ENCODE measurements around the gene ZSWIM5. TPM values are rescaled to one million over a fixed set of nuclear protein-coding genes. Genes with fewer than 3 reads are reported as not detected.
A peak's percentile ranks its signal among the peaks of the same experiment; 100 is the strongest.

ZSWIM5 gene
- total and polyA plus RNA-seq, 9 of the 15 experiments (the other 6 are each of a cell fraction or from before 2014, with no cell fraction given) = under 0.01 to 0.07 (median 0.03) TPM; not detected in 3

DNA sequence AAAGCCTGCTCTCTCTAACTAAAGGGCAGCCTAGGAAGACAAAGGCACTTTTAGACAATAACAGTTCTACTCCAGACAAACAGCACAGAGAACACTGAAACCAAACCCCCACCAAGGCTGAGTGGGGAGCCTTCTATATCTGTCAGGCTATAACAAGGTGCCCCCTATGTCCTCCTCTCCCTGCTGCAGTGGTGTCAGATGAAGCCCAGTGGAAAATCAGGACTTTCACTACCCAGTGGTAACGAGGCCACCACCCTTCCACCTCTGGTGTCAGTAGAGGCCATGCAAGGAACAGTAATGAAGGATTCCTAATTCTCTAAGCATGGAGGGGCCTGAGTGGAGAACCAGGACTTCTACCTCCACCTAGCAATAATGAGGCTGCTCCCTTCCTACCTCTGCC is 83.7 kb downstream of the ZSWIM5 start:
- no peak overlapping the region for H3K9ac ChIP-seq (ENCODE audit: insufficient read depth in 1 of 2, low read depth in 2 of 2, low read length in 2 of 2)
- H4K20me1 ChIP-seq (replicated peaks; ENCODE audit: control insufficient read depth, insufficient read depth, low read length) = no peaks in the 10 kb centered on the region
- DNase-seq (ENCODE audit: extremely low read depth in 1 of 4, low spot score in 3 of 4) (no peak), FAIRE-seq (no peak), ATAC-seq (no peak)
- H3K9me1 ChIP-seq (ENCODE audit: control insufficient read depth, insufficient read depth, low read length) = no peaks in the 10 kb centered on the region
- no peaks in the 10 kb centered on the region for H3K79me2 ChIP-seq (ENCODE audit: control insufficient read depth, insufficient read depth, low read length)
- WGBS (ENCODE audit: insufficient coverage, low coverage, missing lambda C conversion rate) = 0% methylated on average over 1 of the region's 1 CpG
- no peak overlapping the region for H2AFZ ChIP-seq (ENCODE audit: low read depth, low read length)
- no peaks in the 10 kb centered on the region for H3K9me3 ChIP-seq (replicated peaks; ENCODE audit: control insufficient read depth, insufficient read depth, low read depth, low read length)
- BruUV-seq (replicated peaks) = no TSS peak
- ChIA-PET CTCF (ENCODE audit: low intra/inter-chr PET ratio) (no interaction called here), POLR2A (interaction anchor here (0.6 kb wide), 1 partner anchor 508 kb away, joined by 3 read pairs; no protein-coding TSS in a partner anchor)
- H3K4me1 ChIP-seq (replicated peaks in 1 of 2; ENCODE audit: control insufficient read depth in 2 of 2, insufficient read depth in 2 of 2, low read length in 2 of 2) = no peaks in the 10 kb centered on the region
- no peak overlapping the region for H3K4me3 ChIP-seq
- H3K36me3 ChIP-seq (ENCODE audit: control insufficient read depth, insufficient read depth, low read length) = no peaks in the 10 kb centered on the region
- H3K27me3 ChIP-seq (ENCODE audit: control insufficient read depth in 2 of 2, insufficient read depth in 2 of 2, low read length in 2 of 2) = peaks cover 4 to 9% of the 10 kb centered on the region in 2 experiments; a peak in 4 of 5 replicates
- no peak overlapping the region for H3K4me2 ChIP-seq (ENCODE audit: insufficient read depth, low read length)
- TF ChIP-seq CBX8 (IDR thresholded peaks at IDR 0.05; ENCODE audit: borderline replicate concordance, extremely low read depth, low read depth, low read length, poor library complexity, severe bottlenecking) = peak; percentile 9
- TF ChIP-seq CREBBP (IDR thresholded peaks at IDR 0.05; ENCODE audit: low read depth, low read length) = no peak
- in situ Hi-C loops (cut with MboI) = no loop called here
- intact Hi-C loops (cut with micrococcal nuclease) = no loop called here
- no peak overlapping the region for H3K27ac ChIP-seq (ENCODE audit: extremely low read depth, low read depth, low read length)

DNA sequence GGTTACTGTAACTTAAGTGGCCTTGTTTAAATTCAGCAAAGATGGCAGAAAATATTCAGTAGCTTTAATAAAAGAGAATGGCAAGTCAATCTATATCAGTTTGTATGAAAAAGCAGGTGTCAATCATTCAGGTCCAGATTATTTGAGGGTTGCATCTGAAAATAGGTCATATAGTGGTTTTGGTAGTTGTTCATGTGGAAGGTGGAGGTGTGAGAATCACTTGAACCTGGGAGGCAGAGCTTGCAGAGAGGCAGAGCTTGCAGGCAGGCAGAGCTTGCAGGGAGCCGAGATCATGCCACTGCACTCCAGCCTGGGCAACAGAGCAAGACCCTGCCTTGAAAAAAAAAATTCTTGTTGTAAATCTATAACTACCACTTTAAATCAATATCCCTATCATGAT is 88.6 kb downstream of the ZSWIM5 start:
- H3K9me1 ChIP-seq (ENCODE audit: control insufficient read depth, insufficient read depth, low read length) = no peaks in the 10 kb centered on the region
- H3K36me3 ChIP-seq (ENCODE audit: control insufficient read depth, insufficient read depth, low read length) = no peaks in the 10 kb centered on the region
- DNase-seq (ENCODE audit: extremely low read depth in 1 of 4, low spot score in 3 of 4) (no peak), ATAC-seq (no peak), FAIRE-seq (peak; percentile 6)
- H3K4me2 ChIP-seq (ENCODE audit: insufficient read depth, low read length) = no peak overlapping the region
- TF ChIP-seq, protein P1, sequence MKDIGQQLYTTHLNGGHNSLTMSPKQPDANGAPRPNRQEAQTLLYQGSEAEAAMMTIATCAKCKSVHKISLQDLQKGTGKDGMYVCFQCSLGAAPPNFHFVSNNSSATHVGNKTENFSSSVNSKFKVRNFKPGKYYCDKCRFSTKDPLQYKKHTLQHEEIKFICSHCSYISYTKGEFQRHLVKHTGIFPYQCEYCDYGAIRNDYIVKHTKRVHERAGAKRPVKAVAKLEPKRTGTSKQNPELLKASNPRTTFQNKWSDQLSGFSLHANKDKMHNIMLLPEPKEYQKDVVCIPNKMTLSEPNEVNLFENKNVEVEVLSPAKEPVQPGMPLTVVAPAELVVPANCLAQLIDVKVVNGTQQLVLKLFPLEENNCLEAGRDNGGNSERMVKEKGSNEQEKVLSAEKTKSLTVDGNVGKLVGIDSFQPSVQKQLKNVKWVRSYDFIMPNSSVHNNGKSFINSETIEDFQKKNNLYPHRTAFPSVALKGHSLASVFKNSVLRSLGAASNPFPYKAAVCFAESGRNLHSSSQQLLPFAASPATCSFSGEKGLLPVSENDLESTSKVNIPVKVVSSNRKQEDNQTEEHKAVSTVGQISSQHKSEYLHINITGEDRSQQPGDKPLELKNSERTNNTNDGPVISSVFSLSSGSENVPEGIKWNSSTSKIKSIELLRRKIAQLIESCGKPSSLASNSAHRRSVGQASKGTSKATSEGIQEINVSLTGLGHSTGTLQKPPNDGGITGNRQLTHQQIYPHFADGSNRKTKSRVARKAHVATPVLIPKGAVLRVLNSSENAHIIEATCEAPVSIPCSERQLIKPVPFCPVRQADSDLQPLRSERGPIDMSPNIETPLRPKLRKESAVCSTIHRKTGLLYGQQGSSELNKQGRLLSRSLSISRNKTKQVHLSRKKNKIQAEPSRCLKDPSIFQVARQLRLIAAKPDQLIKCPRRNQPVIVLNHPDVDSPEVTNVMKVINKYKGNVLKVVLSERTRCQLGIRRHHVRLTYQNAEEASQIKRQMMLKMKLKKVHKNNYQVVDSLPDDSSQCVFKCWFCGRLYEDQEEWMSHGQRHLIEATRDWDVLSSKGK (CRISPR knock-in tag; IDR thresholded peaks at IDR 0.05) = no peak
- TF ChIP-seq, protein P2, sequence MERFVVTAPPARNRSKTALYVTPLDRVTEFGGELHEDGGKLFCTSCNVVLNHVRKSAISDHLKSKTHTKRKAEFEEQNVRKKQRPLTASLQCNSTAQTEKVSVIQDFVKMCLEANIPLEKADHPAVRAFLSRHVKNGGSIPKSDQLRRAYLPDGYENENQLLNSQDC (CRISPR knock-in tag; IDR thresholded peaks at IDR 0.05) = no peak
- TF ChIP-seq, protein P3, sequence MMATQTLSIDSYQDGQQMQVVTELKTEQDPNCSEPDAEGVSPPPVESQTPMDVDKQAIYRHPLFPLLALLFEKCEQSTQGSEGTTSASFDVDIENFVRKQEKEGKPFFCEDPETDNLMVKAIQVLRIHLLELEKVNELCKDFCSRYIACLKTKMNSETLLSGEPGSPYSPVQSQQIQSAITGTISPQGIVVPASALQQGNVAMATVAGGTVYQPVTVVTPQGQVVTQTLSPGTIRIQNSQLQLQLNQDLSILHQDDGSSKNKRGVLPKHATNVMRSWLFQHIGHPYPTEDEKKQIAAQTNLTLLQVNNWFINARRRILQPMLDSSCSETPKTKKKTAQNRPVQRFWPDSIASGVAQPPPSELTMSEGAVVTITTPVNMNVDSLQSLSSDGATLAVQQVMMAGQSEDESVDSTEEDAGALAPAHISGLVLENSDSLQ (IDR thresholded peaks at IDR 0.05) = peak; percentile 51
- TF ChIP-seq ZNF232 (CRISPR knock-in tag; IDR thresholded peaks at IDR 0.05) = no peak
- H3K79me2 ChIP-seq (ENCODE audit: control insufficient read depth, insufficient read depth, low read length) = no peaks in the 10 kb centered on the region
- no peak overlapping the region for H3K9ac ChIP-seq (ENCODE audit: insufficient read depth in 1 of 2, low read depth in 2 of 2, low read length in 2 of 2)
- in situ Hi-C loops (cut with MboI) (no loop called here), intact Hi-C loops (cut with micrococcal nuclease) (no loop called here)
- H2AFZ ChIP-seq (ENCODE audit: low read depth, low read length) = no peak overlapping the region
- 0% methylated on average over 1 of the region's 1 CpG for WGBS (ENCODE audit: insufficient coverage, low coverage, missing lambda C conversion rate)
- H4K20me1 ChIP-seq (replicated peaks; ENCODE audit: control insufficient read depth, insufficient read depth, low read length) = no peaks in the 10 kb centered on the region
- no TSS peak for BruUV-seq (replicated peaks)
- H3K27me3 ChIP-seq (ENCODE audit: control insufficient read depth in 2 of 2, insufficient read depth in 2 of 2, low read length in 2 of 2) = peaks cover 8 to 20% of the 10 kb centered on the region in 2 experiments
- no peak overlapping the region for H3K4me3 ChIP-seq
- H3K27ac ChIP-seq (ENCODE audit: extremely low read depth, low read depth, low read length) = no peak overlapping the region
- ChIA-PET CTCF (ENCODE audit: low intra/inter-chr PET ratio) (no interaction called here), POLR2A (no interaction called here)
- H3K4me1 ChIP-seq (replicated peaks in 1 of 2; ENCODE audit: control insufficient read depth in 2 of 2, insufficient read depth in 2 of 2, low read length in 2 of 2) = no peaks in the 10 kb centered on the region
- H3K9me3 ChIP-seq (replicated peaks; ENCODE audit: control insufficient read depth, insufficient read depth, low read depth, low read length) = no peaks in the 10 kb centered on the region
